Raji (cell line): ENCODE measurements around the gene CDY1.
"Not testable (repeated sequence)": the region's sequence is repeated elsewhere in the genome, so short reads cannot be mapped to it uniquely, and the experiment has no call there.

ENCODE experiments used
- POLR2A ChIP-seq: IDR thresholded peaks from 2 replicates; pipeline ENCODE4 v1.6.1; 2011; ENCODE audit warnings: low read depth, low read length, control low read depth; ENCODE audit not compliant: insufficient read depth

CDY1 gene

GRCh38 chrY:25621817-25622216, at the start of gene CDY1:
Gene CDY1, plus strand, starts transcription at chrY:25622117. Its CDS starts 326 bp downstream, at chrY:25622443.
- TF ChIP-seq POLR2A, result not testable (repeated sequence)
